Caco-2 (cell line): ENCODE results near the gene SYT14. TPM values are rescaled to one million over a fixed set of nuclear protein-coding genes. Genes with fewer than 3 reads are reported as not detected.
"Not testable (repeated sequence)": the region's sequence is repeated elsewhere in the genome, so short reads cannot be mapped to it uniquely, and the experiment has no call there.

Experiments used
- Bru-seq: library from RNA; stranded (reverse); fragments of 400-500 nt; gene quantifications from one replicate; lab custom pipeline; 2021; lab: Mats Ljungman, UMichigan
- BruChase-seq, 2 experiments: library from RNA; stranded (reverse); fragments of 400-500 nt; gene quantifications; one replicate each; lab custom pipeline; 2021; lab: Mats Ljungman, UMichigan
- BruUV-seq: library from RNA; stranded (reverse); fragments of 400-500 nt; replicated peaks from 2 replicates; lab custom pipeline; 2021; lab: Mats Ljungman, UMichigan
- CTCF ChIA-PET: fragments of 300-600 bp; sonication (Branson Sonifier 250); formaldehyde crosslinking; loops from one replicate; lab custom pipeline; 2022; ENCODE audit warnings: antibody characterized with exemption; lab: Charles Lee
- POLR2A ChIA-PET: fragments of 300-600 bp; sonication (Branson Sonifier 250); formaldehyde crosslinking; loops from one replicate; lab custom pipeline; 2022; ENCODE audit warnings: antibody characterized with exemption; lab: Charles Lee
- DNase-seq, 2 experiments: peaks; one replicate each; pipeline versions ENCODE4 v3.0.0 to v3.0.0-alpha.2; 2020 to 2022
- H3K27me3 ChIP-seq: replicated peaks from 2 replicates; pipeline ENCODE4 v1.6.0; 2011; ENCODE audit warnings: low read length; ENCODE audit not compliant: control insufficient read depth, insufficient read depth
- H3K36me3 ChIP-seq: 2 replicates; pipeline ENCODE4 v1.5.1; 2011; ENCODE audit warnings: low read length; ENCODE audit not compliant: control insufficient read depth, insufficient read depth
- H3K4me1 ChIP-seq: fragments of 250-450 bp; sonication (Bioruptor Pico); 2 replicates; pipeline ENCODE4 v1.5.1; 2020; ENCODE audit warnings: mild to moderate bottlenecking
- H3K4me3 ChIP-seq: 2 replicates; pipeline ENCODE4 v1.5.1; 2011; ENCODE audit warnings: low read depth, mild to moderate bottlenecking, control low read depth, low read length
- H3K9me3 ChIP-seq: fragments of 250-450 bp; sonication (Bioruptor Pico); 2 replicates; pipeline ENCODE4 v1.5.1; 2020; ENCODE audit warnings: mild to moderate bottlenecking, moderate library complexity
- H3K27ac Mint-ChIP-seq: one replicate; pipeline ENCODE4 v1.8.0; 2022; ENCODE audit warnings: mixed read lengths; ENCODE audit not compliant: unreplicated experiment
- H3K27me3 Mint-ChIP-seq: one replicate; pipeline ENCODE4 v1.8.0; 2022; ENCODE audit warnings: mixed read lengths; ENCODE audit not compliant: insufficient read depth, unreplicated experiment
- H3K36me3 Mint-ChIP-seq: one replicate; pipeline ENCODE4 v1.8.0; 2022; ENCODE audit warnings: mild to moderate bottlenecking, mixed read lengths; ENCODE audit not compliant: insufficient read depth, unreplicated experiment
- H3K4me1 Mint-ChIP-seq: one replicate; pipeline ENCODE4 v1.8.0; 2022; ENCODE audit warnings: low read depth, mixed read lengths; ENCODE audit not compliant: unreplicated experiment
- H3K4me3 Mint-ChIP-seq: one replicate; pipeline ENCODE4 v1.8.0; 2022; ENCODE audit warnings: mild to moderate bottlenecking, moderate library complexity, mixed read lengths; ENCODE audit not compliant: unreplicated experiment
- H3K9me3 Mint-ChIP-seq: one replicate; pipeline ENCODE4 v1.8.0; 2022; ENCODE audit warnings: mixed read lengths; ENCODE audit not compliant: unreplicated experiment
- CTCF ChIP-seq, 2 experiments: fragments of 200-600 bp in 1 of 2; IDR thresholded peaks; 1 replicate in 1 of 2; 2 replicates in 1 of 2; pipeline versions ENCODE4 v1.5.1 to v1.8.0; 2011 to 2022; ENCODE audit warnings: antibody characterized with exemption in 1 of 2, control low read depth in 1 of 2, inconsistent platforms in 1 of 2, low read depth in 1 of 2, low read length in 1 of 2, mild to moderate bottlenecking in 1 of 2, moderate library complexity in 1 of 2; ENCODE audit not compliant: insufficient read depth in 1 of 2, severe bottlenecking in 1 of 2, unreplicated experiment in 1 of 2
- intact Hi-C: fragments of 100-400 bp; cut with micrococcal nuclease; formaldehyde crosslinking; loops from one replicate; pipeline ENCODE4 v1.10.0; 2022; ENCODE audit not compliant: unreplicated experiment
- long read RNA-seq: library from polyadenylated mRNA; stranded (forward); transcript quantifications from one replicate; pipeline ENCODE4 v2.0.0, GENCODE V29; 2022
- total RNA-seq: library from RNA; stranded (reverse); gene quantifications from 2 replicates; pipeline ENCODE4 v1.2.3, GENCODE V29; 2022

The SYT14 gene
- total RNA-seq (0.18 and 0.19 TPM in 2 replicates), Bru-seq, nascent RNA (percentile 20 among the genes with signal in this experiment), BruChase-seq, experiment 1, labeled RNA remaining after a 2-hour chase (percentile 24 among the genes with signal in this experiment), BruChase-seq, experiment 2, labeled RNA remaining after a 6-hour chase (percentile 17 among the genes with signal in this experiment)
- long read RNA-seq, partial matches to known transcripts: 0 of 1 reads
- long read RNA-seq, other reads (novel, unspliced or antisense): 1 of 1 reads

GRCh38 chr1:209937996-209938959 is at the start of gene SYT14:
SYT14 (plus strand) TSS chr1:209938217; CDS start chr1:209938265, 48 bp downstream.
- H3K9me3 Mint-ChIP-seq: no peaks in the 10 kb centered on the region
- DNase-seq: no peak
- H3K4me3 Mint-ChIP-seq: no peak within 1 kb of the TSS
- intact Hi-C loops: no loop called here
- ChIA-PET POLR2A (no interaction called here), CTCF (no interaction called here)
- H3K27ac Mint-ChIP-seq: no peak within 1 kb of the TSS
- Histone ChIP-seq H3K9me3 (no peaks in the 10 kb centered on the region), H3K27me3 (no peaks in the 10 kb centered on the region; the same call in 1 of the 2 replicates), H3K4me1 (no peaks in the 10 kb centered on the region), H3K36me3 (no peaks in the 10 kb centered on the region), H3K4me3 (no peak within 1 kb of the TSS)
- H3K27me3 Mint-ChIP-seq: peaks cover 23% of the 10 kb centered on the region
- no peak for TF ChIP-seq CTCF (IDR thresholded peaks at IDR 0.05; ENCODE audit: insufficient read depth in 1 of 2, low read depth in 1 of 2, low read length in 1 of 2, severe bottlenecking in 1 of 2, unreplicated experiment in 1 of 2)
- H3K36me3 Mint-ChIP-seq: no peaks in the 10 kb centered on the region
- no TSS peak for BruUV-seq
- no peaks in the 10 kb centered on the region for H3K4me1 Mint-ChIP-seq

- H3K4me1 ChIP-seq, intact Hi-C loops, H3K9me3 ChIP-seq, H3K4me3 Mint-ChIP-seq, H3K36me3 ChIP-seq, H3K27me3 Mint-ChIP-seq, DNase-seq, H3K9me3 Mint-ChIP-seq, CTCF ChIA-PET, H3K27ac Mint-ChIP-seq, H3K27me3 ChIP-seq, POLR2A ChIA-PET, BruUV-seq, H3K4me1 Mint-ChIP-seq, H3K4me3 ChIP-seq, H3K36me3 Mint-ChIP-seq: not testable (repeated sequence)
Measured at GRCh38 chr1:209888291-209889076, 49.5 kb upstream of the SYT14 start.

- Histone ChIP-seq H3K36me3 (no peaks in the 10 kb centered on the region), H3K4me1 (peaks cover 2% of the 10 kb centered on the region; the same call in 1 of the 2 replicates), H3K4me3 (no peak overlapping the region), H3K9me3 (no peaks in the 10 kb centered on the region), H3K27me3 (no peaks in the 10 kb centered on the region)
- DNase-seq: no peak
- no peak overlapping the region for H3K27ac Mint-ChIP-seq
- ChIA-PET CTCF (no interaction called here), POLR2A (no interaction called here)
- H3K27me3 Mint-ChIP-seq: no peaks in the 10 kb centered on the region
- no TSS peak for BruUV-seq
- H3K4me3 Mint-ChIP-seq: no peak overlapping the region
- no peaks in the 10 kb centered on the region for H3K36me3 Mint-ChIP-seq
- intact Hi-C loops: no loop called here
- TF ChIP-seq CTCF (IDR thresholded peaks at IDR 0.05; ENCODE audit: insufficient read depth in 1 of 2, low read depth in 1 of 2, low read length in 1 of 2, severe bottlenecking in 1 of 2, unreplicated experiment in 1 of 2): no peak
- H3K9me3 Mint-ChIP-seq: no peaks in the 10 kb centered on the region
- H3K4me1 Mint-ChIP-seq: no peaks in the 10 kb centered on the region
Measured at GRCh38 chr1:209889077-209889418, 49.0 kb upstream of the SYT14 start.
